Measurements from ENCODE around the gene SYT7.

The SYT7 gene

DNA sequence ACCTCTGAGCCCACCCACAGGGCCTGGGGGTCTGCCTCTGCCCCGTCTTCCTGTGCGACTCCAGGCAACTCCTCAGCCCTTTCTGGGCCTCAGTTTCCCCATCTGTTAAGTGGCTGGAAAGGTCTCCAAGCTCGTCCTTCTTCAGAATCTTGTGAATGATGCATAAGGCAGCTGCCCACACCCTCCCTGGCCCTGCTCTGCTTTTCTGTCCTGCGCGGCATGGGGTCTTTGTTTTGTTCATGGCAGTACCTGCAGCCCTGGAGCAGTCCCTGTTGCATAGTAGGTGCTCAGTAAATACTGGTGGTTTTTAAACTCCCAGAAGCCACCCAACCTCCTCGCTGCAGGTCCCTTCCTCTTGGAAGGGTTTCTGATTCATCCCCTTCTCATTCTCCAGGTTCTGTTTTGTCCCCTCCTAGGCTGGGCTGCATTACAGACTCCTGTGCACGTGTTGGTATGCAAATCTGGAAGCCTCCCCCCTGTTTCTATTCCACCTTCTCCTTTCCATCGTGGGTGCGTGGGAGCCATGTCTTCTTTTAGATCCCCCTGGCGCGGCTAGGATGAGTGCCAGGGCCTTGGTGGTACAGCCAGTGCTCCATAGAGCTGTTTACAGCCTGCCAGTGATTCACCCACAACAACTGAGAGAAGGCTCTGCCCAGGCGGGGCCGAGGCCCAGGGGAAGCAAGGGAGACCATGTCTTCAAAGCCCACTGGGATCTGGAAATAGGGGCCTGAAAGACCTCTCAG is 19.3 kb upstream of the SYT7 start:
- DNase-seq (ENCODE audit: low read depth): no peak
- TF ChIP-seq, protein P1, sequence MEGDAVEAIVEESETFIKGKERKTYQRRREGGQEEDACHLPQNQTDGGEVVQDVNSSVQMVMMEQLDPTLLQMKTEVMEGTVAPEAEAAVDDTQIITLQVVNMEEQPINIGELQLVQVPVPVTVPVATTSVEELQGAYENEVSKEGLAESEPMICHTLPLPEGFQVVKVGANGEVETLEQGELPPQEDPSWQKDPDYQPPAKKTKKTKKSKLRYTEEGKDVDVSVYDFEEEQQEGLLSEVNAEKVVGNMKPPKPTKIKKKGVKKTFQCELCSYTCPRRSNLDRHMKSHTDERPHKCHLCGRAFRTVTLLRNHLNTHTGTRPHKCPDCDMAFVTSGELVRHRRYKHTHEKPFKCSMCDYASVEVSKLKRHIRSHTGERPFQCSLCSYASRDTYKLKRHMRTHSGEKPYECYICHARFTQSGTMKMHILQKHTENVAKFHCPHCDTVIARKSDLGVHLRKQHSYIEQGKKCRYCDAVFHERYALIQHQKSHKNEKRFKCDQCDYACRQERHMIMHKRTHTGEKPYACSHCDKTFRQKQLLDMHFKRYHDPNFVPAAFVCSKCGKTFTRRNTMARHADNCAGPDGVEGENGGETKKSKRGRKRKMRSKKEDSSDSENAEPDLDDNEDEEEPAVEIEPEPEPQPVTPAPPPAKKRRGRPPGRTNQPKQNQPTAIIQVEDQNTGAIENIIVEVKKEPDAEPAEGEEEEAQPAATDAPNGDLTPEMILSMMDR (conservative IDR thresholded peaks at IDR 0.05; ENCODE audit: low read depth, low read length): no peak
- H3K4me3 ChIP-seq (ENCODE audit: low read length): no peak overlapping the region

DNA sequence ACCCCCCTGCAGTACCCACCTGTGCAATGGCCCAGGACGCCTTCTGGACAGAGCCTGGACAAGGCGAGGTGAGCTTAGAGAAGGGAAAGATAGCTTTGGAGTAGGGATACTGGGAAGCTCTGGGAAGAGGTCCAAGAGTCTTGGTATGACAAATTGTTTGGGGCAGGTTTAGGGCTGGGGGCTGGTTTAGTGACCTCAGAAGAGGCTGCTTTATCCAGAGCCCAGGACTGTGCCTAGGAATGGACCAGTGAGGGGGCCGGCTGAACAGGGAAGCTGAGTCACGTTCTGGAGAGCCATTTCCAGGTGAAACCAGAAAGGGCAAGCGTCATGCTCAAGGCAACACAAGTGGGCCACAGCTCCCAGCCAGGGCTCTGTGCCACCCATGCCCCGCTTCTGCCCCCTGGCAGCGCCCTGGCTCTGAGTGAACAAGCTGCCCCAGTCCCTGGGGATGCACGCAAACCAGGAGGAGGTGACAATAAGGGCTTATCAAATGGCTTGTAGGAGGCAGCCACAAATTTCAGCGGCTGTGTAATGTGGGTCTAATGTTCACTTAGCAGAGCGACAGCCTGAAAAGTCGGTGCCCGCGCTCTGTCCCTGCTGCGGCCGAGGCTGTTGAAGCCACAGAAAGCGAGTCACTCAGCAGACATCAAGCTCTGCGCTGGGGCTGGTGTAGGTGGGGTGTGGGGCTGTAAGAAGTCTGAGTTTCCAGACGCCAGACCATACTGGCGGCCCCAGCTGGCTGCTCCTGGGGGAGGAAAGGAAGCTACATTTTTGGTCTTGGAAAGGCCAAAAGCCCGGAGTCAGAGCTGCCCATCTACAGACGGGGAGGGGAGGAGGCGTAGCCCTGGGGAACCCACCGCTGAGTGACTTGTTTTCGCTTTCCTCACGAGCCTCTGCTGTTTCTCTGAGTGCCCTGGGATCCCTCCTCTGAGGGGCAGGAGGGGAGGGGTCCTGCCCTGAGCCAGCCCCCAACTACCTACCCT is 18.3 kb upstream of the SYT7 start:
- no peak overlapping the region for H3K4me3 ChIP-seq (ENCODE audit: low read length)
- DNase-seq (ENCODE audit: low read depth): no peak

DNA sequence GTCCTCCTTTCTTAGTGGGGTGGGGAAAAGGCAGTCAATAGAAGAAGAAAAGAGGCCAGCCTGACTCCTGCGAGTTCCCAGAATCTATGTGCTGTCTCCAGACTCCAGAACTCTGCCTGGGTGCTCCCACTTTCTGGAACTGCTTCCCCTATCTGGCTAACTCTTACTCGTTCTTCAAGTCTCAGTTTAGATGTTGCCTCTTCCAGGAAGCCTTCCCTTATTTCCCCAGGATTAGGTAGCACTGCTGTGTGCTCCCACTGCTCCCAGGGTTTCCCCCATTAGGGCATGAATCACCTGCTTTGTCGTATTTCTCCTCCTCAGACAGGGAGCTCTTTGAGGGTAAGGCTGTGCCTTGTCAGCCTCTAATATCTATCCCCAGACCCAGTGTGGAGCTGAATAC is 17.5 kb upstream of the SYT7 start:
- no peak for DNase-seq (ENCODE audit: low read depth)
- TF ChIP-seq, protein P1 (conservative IDR thresholded peaks at IDR 0.05; ENCODE audit: low read depth, low read length): no peak
- no peak overlapping the region for H3K4me3 ChIP-seq (ENCODE audit: low read length)

More for the DNA sequence above, 18.3 kb upstream of the SYT7 start:
- TF ChIP-seq, protein P1 (conservative IDR thresholded peaks at IDR 0.05; ENCODE audit: low read depth, low read length): no peak

DNA sequence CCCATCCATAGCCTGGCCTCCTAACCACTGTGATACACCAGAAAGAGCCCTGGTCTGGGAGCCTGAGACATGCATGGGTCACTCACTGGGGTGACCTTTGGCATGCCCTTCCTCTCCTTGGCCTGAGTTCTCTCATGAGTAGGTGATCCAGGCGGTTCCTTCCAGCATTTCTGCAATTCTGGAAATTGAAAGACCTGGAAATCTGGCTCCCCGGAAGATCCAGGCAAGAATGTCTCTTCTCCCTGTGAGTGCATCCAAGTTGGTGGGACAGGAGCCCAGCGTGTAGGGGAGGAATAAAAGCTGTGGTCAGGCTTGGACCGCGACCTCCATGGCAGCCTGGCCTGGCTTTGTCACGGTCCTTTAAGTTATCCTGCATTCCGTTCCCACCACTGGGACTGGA is 16.1 kb upstream of the SYT7 start:
- DNase-seq (ENCODE audit: low read depth): no peak
- no peak overlapping the region for H3K4me3 ChIP-seq (ENCODE audit: low read length)
- TF ChIP-seq, protein P1 (conservative IDR thresholded peaks at IDR 0.05; ENCODE audit: low read depth, low read length): no peak

DNA sequence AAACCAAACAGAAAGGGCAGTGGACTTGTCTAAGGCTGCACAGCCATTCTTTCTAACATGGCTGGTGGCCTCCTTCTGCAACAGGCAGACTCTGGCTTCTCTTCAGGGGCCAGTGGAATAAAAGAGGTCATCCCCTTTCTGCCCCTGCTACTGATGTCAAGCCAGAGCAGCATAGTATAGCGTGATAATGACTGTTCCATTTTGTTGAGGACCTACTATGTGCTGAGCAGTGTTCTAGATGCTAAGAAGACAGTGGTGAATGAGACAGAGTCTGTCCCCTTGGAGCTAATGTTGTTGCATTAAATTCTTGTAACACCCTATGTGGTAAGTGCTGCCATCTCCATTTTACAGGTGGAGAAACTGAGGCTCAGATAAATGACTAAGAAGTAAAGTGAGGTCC is 15.7 kb upstream of the SYT7 start:
- no peak for DNase-seq (ENCODE audit: low read depth)
- TF ChIP-seq, protein P1 (conservative IDR thresholded peaks at IDR 0.05; ENCODE audit: low read depth, low read length): no peak
- no peak overlapping the region for H3K4me3 ChIP-seq (ENCODE audit: low read length)

DNA sequence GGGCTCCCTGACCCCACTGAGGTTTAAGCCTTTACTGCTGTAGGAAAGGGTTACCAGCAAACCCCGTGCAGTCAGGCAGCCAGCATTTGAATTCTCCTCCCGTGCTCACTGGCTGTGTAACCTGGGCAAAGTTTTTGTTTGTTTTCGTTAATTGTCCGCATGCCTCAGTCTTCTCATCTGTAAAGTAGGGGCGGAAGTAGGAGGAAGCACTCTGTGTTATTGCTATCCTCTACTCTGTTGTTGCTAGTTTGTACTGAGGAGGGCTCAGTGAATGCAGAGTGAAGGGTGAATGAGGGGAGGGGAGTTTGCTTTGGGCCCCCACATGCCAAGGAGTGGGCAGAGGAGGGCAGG is 14.0 kb upstream of the SYT7 start:
- no peak for DNase-seq (ENCODE audit: low read depth)
- TF ChIP-seq, protein P1 (conservative IDR thresholded peaks at IDR 0.05; ENCODE audit: low read depth, low read length): no peak
- H3K4me3 ChIP-seq (ENCODE audit: low read length): no peak overlapping the region
